Ecto neural progenitor cell (in vitro differentiated cells): ENCODE results near the gene MTIF2.
"Not testable (repeated sequence)": the region's sequence is repeated elsewhere in the genome, so short reads cannot be mapped to it uniquely, and the experiment has no call there.

ENCODE experiments used
- DNase-seq: peaks from one replicate; pipeline ENCODE4 v3.0.0-alpha.2; 2018; ENCODE audit warnings: low spot score

MTIF2 gene

DNA sequence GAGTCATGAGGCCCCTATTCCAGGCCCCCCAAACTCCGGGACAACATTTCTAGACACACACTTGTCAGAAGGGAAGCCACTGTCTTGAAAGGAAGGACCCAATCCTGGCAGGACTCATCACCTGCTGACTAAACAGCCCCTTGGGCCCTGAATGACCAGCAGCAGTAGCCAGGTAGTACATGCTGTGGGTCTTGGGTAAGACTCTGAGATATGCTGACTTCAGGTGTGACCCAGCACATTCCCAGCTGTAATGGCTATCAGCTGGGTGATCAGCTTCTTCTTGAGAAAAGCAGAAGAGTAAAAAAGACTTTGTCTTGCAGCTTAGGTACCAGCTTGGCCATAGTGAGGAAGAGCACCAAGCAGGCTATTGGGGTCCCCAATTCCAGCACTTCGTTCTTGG lies 72.5 kb downstream of the MTIF2 start:
- DNase-seq, result no peak

DNA sequence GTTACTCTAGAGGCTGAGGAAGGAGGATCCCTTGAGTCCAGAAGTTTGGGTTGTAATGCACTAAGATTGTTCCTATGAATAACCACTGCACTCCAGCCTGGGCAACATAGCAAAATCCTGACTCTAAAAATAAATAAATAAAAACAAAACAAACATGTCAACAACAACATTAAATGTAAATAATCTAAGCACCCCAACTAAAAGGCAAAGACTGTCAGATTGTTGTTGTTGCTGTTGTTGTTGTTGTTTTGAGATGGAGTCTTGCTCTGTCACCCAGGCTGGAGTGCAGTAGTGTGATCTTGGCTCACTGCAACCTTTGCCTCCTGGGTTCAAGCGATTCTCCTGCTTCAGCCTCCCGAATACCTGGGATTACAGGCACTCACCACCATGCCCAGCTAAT lies 77.1 kb downstream of the MTIF2 start:
- not testable (repeated sequence) for DNase-seq

DNA sequence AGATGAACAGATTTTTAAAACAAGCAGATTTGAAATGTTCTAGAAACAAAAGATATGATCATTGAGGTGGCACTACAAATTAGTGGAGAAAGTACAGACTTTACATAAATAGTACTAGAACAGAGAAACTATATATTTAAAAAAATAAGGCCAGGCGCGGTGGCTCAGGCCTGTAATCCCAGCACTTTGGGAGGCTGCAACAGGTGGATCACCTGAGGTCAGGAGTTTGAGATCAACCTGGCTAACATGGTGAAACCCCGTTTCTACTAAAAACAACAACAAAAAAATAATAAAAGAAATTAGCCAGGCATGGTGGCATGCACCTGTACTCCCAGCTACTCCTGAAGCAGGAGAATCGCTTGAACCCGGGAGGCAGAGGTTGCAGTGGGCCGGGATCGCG lies 82.2 kb downstream of the MTIF2 start:
- not testable (repeated sequence) for DNase-seq
